Esophagus squamous epithelium (tissue), 5 donors: Measurements from ENCODE around the gene PARD3. TPM values are rescaled to one million over a fixed set of nuclear protein-coding genes. Genes with fewer than 3 reads are reported as not detected.

ENCODE experiments used
- DNase-seq: peaks from one replicate; lab custom pipeline; 2025; lab: John Stamatoyannopoulos, UW
- H3K27ac ChIP-seq, 4 donors: fragments of 200-600 bp; sonication (generic); one replicate each; pipeline ENCODE4 v1.5.1; 2016 to 2019; ENCODE audit warnings: mild to moderate bottlenecking in 1 of 4
- H3K27me3 ChIP-seq, 4 donors: fragments of 200-600 bp; sonication (generic); 1 replicate in 3 of 4; 2 replicates in 1 of 4; pipeline versions ENCODE4 v1.5.1 to v1.6.0; 2017 to 2021; ENCODE audit warnings: antibody characterized with exemption in 1 of 4
- H3K36me3 ChIP-seq, 3 donors: fragments of 200-600 bp; sonication (generic); one replicate each; pipeline ENCODE4 v1.5.1; 2016 to 2019
- H3K4me1 ChIP-seq, 3 donors: fragments of 200-600 bp; sonication (generic); one replicate each; pipeline ENCODE4 v1.5.1; 2017 to 2019
- H3K4me3 ChIP-seq, 4 donors: fragments of 200-600 bp; sonication (generic); 1 replicate in 3 of 4; 2 replicates in 1 of 4; pipeline ENCODE4 v1.5.1; 2016 to 2019; ENCODE audit warnings: mild to moderate bottlenecking in 2 of 4, moderate library complexity in 1 of 4
- H3K9me3 ChIP-seq, 3 donors: fragments of 200-600 bp; sonication (generic); one replicate each; pipeline ENCODE4 v1.5.1; 2016 to 2019
- POLR2A ChIP-seq, 4 donors: fragments of 450-650 bp; IDR thresholded peaks; one replicate each; pipeline ENCODE4 v1.6.1; 2017; ENCODE audit warnings: antibody characterized with exemption in 4 of 4, mild to moderate bottlenecking in 4 of 4, moderate library complexity in 3 of 4
- WGBS, 2 donors: methylation state at CpG; one replicate each; pipeline ENCODE4 v1.1.5; 2018; 5-methylcytosine and 5-hydroxymethylcytosine counted together
- intact Hi-C: fragments of 100-400 bp; cut with DNase I; formaldehyde crosslinking; loops from one replicate; pipeline ENCODE4 v1.15.0; 2022
- total RNA-seq, 4 donors: library from RNA; depleted of rRNA; stranded (reverse); fragments of >200 nt; gene quantifications; one replicate each; pipeline ENCODE4 v1.1.0, GENCODE V29; 2016
- TF ChIP-seq, protein P1 (sequence below), 6 experiments: fragments of 450-650 bp in 4 of 6; fragments of 200-600 bp in 2 of 6; sonication (generic) in 2 of 6; IDR thresholded peaks; one replicate each; pipeline ENCODE4 v1.5.1; 2016 to 2019; ENCODE audit warnings: antibody characterized with exemption in 6 of 6, mild to moderate bottlenecking in 4 of 6, moderate library complexity in 4 of 6
- donor health status: DM: yes; HTN: yes; CAD: no.

PARD3 gene
- total RNA-seq, 4 donors from 2014 or later, result 57.3 to 114 (median 81.7) TPM

DNA sequence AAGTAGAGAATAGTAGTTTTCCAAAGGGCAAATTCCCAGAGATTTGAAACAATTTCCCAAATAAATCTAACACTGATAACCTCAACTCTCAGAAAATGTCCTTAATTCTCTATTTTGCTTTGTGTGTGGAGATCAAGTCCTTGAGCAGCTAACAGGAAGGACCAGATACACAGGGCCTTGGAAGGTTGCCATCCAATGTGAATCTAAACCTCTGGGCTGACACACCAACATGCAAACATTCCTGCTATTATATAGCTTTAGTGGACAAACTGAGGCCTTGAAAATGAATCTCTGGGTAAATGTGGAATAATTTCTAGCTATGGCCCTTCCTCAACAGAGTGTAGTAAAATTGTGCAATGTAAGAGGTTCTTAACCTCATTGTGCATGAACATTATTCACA is 44.1 kb upstream of the PARD3 start:
- no peak for TF ChIP-seq POLR2A (IDR thresholded peaks at IDR 0.05)
- TF ChIP-seq, protein P1, sequence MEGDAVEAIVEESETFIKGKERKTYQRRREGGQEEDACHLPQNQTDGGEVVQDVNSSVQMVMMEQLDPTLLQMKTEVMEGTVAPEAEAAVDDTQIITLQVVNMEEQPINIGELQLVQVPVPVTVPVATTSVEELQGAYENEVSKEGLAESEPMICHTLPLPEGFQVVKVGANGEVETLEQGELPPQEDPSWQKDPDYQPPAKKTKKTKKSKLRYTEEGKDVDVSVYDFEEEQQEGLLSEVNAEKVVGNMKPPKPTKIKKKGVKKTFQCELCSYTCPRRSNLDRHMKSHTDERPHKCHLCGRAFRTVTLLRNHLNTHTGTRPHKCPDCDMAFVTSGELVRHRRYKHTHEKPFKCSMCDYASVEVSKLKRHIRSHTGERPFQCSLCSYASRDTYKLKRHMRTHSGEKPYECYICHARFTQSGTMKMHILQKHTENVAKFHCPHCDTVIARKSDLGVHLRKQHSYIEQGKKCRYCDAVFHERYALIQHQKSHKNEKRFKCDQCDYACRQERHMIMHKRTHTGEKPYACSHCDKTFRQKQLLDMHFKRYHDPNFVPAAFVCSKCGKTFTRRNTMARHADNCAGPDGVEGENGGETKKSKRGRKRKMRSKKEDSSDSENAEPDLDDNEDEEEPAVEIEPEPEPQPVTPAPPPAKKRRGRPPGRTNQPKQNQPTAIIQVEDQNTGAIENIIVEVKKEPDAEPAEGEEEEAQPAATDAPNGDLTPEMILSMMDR (IDR thresholded peaks at IDR 0.05), result no peak
- intact Hi-C loops, result no loop called here
- Histone ChIP-seq H3K27me3 (no peaks in the 10 kb centered on the region), H3K4me3 (no peak overlapping the region), H3K9me3 (no peaks in the 10 kb centered on the region), H3K4me1 (peaks cover 7 to 87% (median 18%) of the 10 kb centered on the region in 3 donors), H3K36me3 (no peaks in the 10 kb centered on the region), H3K27ac (peak overlapping the region in 2 of 4 donors; percentile 16 to 47)
- no peak for DNase-seq

DNA sequence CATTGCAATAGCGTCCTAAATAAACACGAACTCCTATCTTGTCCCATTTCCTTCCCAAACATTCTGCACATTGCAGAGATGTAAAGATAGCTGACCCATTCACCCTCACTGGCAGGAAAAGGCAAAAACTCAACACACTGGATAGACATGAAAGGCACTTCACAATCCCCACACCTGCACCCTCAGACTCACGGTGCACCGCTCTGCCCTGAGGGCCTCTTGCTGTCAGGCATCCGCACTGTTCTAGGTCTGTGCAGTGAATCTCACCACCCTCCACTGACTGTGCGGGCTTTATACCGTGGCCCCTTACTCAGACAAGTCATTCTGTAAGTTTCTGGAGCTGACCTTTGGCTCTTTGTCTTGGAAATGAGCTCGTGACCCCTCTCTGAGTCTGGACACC is 42.9 kb upstream of the PARD3 start:
- no peak for DNase-seq
- Histone ChIP-seq H3K4me3 (no peak overlapping the region), H3K27ac (no peak overlapping the region), H3K9me3 (no peaks in the 10 kb centered on the region), H3K4me1 (peaks cover 7 to 81% (median 18%) of the 10 kb centered on the region in 3 donors), H3K27me3 (no peaks in the 10 kb centered on the region), H3K36me3 (no peaks in the 10 kb centered on the region)
- WGBS, 2 donors, result 67 to 68% methylated on average over 8 of the region's 8 CpGs
- TF ChIP-seq, protein P1 (IDR thresholded peaks at IDR 0.05), result no peak
- TF ChIP-seq POLR2A (IDR thresholded peaks at IDR 0.05), result no peak
- intact Hi-C loops, result no loop called here

DNA sequence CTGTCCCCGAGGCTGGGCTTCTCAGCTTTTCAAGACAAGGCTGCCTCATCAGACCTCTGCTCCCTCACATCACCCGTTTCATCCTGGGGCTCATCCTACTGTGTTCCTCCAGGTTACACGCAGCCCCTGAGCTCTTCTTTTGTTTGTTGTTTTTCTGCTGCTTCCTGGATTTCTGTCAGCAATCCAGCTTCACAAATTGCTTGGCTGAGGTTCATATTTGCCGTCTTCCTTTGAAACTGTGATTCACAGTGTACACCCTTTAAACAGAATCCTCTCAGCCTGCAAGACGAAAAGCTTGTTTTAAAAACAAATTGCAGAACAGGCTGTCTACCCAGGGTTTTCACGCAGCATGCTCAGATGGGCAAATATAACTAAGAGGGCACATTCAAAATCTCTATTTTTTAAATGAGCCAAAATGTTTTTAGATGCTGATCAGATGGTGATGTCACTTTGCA is 39.1 kb upstream of the PARD3 start:
- no peaks in the 10 kb centered on the region for H3K27me3 ChIP-seq
- TF ChIP-seq, protein P1 (IDR thresholded peaks at IDR 0.05), result peak in 1 of 6 experiments; percentile 20
- TF ChIP-seq POLR2A (IDR thresholded peaks at IDR 0.05), result no peak
- H3K9me3 ChIP-seq, result no peaks in the 10 kb centered on the region
- no peaks in the 10 kb centered on the region for H3K36me3 ChIP-seq
- intact Hi-C loops, result no loop called here
- 7 to 10% methylated on average over 6 of the region's 6 CpGs for WGBS, 2 donors
- peaks cover 0 to 44% (median 0%) of the 10 kb centered on the region in 3 donors for H3K4me1 ChIP-seq
- H3K27ac ChIP-seq, result peak overlapping the region in 3 of 4 donors; percentile 53 to 75 (median 64)
- H3K4me3 ChIP-seq, result peak overlapping the region in 2 of 4 donors; percentile 13 to 35
- no peak for DNase-seq

DNA sequence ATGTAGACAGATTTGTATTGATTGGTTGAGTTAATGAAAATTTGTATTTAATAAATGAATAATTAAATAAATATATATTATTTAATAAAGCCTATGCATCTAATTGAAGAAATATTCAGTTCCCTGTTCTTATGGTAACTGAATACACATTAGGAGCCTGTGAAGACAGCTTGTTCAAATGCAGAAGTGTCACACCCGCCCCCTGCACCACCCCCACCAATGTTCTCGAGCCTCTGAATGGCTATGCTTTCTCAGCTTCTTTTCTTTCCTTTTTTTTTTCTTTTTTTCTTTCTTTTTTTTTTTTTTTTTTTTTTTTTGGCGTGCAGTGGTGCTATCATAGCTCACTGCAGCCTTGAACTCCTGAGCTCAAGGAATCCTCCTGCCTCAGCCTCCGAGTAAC is 38.3 kb upstream of the PARD3 start:
- WGBS, 2 donors, result 70 to 74% methylated on average over 2 to 4 of the region's 4 CpGs
- no peak for DNase-seq
- H3K4me3 ChIP-seq, result no peak overlapping the region
- peaks cover 0 to 35% (median 0%) of the 10 kb centered on the region in 3 donors for H3K4me1 ChIP-seq
- H3K27ac ChIP-seq, result no peak overlapping the region
- intact Hi-C loops, result no loop called here
- no peaks in the 10 kb centered on the region for H3K27me3 ChIP-seq
- no peaks in the 10 kb centered on the region for H3K36me3 ChIP-seq
- H3K9me3 ChIP-seq, result no peaks in the 10 kb centered on the region
- TF ChIP-seq, protein P1 (IDR thresholded peaks at IDR 0.05), result no peak
- no peak for TF ChIP-seq POLR2A (IDR thresholded peaks at IDR 0.05)

DNA sequence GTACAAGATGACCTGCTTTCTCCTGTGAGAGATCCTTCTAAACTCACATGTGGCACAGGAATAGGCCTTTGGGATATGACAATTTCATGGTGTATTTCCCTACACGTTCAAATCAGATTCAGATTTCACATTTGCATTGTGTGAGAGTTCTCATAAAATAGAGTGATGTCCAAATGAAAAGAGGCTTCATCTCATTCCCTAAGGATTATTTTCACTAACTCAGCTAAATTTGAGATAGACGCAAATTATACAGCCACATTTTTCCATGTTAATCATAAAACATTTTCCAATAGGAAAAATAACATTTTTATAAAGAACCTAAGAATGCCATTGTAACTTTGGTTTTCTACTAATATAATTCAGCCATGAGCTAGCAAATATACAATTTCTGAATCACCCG is 35.5 kb upstream of the PARD3 start:
- no peak for DNase-seq
- Histone ChIP-seq H3K4me3 (no peak overlapping the region), H3K4me1 (peaks cover 0 to 18% (median 0%) of the 10 kb centered on the region in 3 donors), H3K9me3 (no peaks in the 10 kb centered on the region), H3K27me3 (no peaks in the 10 kb centered on the region), H3K27ac (no peak overlapping the region), H3K36me3 (no peaks in the 10 kb centered on the region)
- intact Hi-C loops, result no loop called here
- WGBS, 2 donors, result 69 to 82% methylated on average over 3 of the region's 3 CpGs
- TF ChIP-seq, protein P1 (IDR thresholded peaks at IDR 0.05), result no peak
- TF ChIP-seq POLR2A (IDR thresholded peaks at IDR 0.05), result no peak
